NCI-H1105 (cell line): Measurements from ENCODE around the gene N4BP2.
"Not testable (repeated sequence)": the region's sequence is repeated elsewhere in the genome, so short reads cannot be mapped to it uniquely, and the experiment has no call there.

Experiments used
- DNase-seq: peaks from one replicate; lab custom pipeline; 2025; lab: John Stamatoyannopoulos, UW

N4BP2 gene

DNA sequence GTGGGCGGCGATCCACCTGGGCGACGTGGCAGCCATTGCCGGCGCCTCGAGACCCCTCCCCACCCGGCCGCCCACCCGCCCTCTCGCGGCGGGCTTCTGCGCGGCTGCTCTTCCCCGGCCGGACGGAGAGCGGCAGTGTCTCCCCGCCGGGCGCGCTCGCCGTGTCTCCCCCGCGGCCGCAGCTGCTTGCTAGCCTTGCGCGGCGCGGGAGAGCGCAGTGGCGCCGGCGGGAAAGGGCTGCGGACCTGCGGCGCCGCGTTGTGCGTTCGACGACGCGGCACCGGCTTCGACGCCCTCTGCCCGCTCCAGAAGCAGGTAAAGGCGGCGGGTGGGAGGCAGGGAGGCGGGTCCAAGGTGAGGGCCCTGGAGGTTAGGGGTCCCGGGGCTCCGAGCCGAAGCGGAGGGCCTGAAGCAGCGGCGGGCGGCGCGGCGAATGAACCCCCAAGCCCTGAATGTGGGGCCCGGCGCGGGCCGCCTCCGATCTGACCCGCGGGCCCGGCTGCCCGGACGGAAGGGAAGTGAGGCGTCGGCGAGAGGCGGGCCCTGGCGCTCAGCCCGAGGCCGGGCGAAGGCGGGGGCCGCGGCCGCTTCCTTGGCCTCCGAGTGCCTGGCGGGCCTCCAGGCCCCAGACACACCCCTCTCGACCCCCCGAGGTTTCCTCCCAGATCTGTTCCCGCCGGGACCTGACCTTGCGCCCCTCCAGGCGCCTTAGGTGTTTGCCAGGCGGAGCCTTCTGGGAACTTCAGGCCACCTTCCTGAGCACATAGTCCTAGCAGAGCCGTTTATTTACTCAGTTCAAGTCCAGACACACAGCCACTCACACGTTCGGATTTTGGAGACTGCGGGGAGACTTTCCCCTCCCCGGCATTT lies at the start of gene N4BP2:
Gene N4BP2, plus strand, starts transcription at position 135 of the 870 bp plus-strand sequence. CDS start 40,491 bp downstream, outside the sequence.
- peak; percentile 69 for DNase-seq

DNA sequence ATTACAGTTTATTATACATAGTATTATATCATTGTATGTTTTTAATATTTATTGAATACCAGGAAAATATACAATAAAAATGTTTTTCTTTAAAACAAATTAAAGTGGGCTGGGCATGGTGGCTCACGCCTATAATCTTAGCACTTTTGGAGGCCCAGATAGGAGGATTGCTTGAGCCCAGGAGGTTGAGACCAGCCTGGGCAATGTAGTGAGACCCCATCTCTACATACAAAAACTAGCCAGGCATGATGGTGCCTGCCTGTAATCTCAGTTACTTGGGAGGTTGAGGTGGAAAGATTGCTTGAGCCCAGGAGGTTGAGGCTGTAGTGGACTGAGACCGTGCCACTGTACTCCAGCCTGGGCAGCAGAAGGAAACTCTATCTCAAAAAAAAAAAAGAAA lies 40.6 kb upstream of the N4BP2 start:
- no peak for DNase-seq

GRCh38 chr4:40020221-40020620 lies 36.4 kb upstream of the N4BP2 start:
- no peak for DNase-seq

DNA sequence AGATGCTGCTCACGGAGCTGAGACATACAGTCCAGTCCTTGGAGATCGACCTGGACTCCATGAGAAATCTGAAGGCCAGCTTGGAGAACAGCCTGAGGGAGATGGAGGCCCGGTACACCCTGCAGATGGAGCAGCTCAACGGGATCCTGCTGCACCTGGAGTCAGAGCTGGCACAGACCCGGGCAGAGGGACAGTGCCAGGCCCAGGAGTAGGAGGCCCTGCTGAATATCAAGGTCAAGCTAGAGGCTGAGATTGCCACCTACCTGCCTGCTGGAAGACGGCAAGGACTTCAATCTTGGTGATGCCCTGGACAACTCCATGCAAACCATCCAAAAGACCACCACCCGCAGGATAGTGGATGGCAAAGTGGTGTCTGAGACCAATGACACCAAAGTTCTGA lies 35.5 kb upstream of the N4BP2 start:
- DNase-seq, result not testable (repeated sequence)

DNA sequence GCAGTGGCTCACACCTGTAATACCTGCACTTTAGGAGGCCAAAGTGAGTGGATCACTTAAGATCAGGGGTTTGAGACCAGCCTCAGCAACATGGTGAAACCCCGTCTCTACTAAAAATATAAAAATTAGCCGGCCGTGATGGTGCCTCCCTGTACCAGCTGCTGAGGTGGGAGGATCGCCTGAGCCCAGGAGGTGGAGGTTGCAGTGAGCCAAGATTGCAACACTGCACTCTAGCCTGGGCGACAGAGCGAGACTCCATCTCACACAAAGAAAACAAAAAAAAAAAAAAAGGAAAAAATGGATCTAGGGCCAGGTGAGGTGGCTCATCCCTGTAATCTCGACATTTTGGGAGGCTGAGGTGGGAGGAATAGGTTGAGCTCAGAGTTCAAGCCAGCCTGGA lies 32.6 kb upstream of the N4BP2 start:
- not testable (repeated sequence) for DNase-seq

DNA sequence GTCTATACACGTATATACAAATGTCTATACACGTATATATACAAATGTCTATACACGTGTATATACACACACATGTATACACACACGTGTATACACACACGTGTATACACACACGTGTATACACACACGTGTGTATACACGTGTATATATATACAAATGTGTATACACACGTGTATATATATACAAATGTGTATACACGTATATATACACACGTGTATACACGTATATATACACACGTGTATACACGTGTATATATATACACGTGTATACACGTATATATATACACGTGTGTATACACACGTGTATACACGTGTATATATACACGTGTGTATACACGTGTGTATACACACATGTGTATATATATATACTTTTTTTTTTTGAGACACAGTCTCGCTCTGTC lies 23.9 kb upstream of the N4BP2 start:
- DNase-seq, result no peak

DNA sequence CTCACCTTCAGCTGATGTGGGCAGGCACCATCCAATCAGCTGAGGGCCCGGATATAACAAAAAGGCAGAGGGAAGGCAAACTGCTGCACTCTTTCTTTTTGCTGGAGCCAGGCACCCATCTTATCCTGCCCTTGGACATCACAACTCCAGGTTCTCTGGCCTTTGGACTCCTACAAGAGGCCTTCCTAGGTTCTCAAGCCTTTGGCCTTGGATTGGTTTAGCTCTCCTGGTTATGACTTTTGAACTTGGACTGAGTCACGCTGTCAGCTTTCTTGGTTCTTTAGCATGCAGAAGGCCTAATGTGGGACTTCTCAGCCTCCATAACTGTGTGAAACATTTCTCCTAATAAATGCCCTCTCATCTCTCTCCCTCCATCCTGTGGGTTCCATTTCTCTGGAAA lies 23.0 kb upstream of the N4BP2 start:
- DNase-seq, result no peak

GRCh38 chr4:40038977-40039376 lies 17.7 kb upstream of the N4BP2 start:
- DNase-seq, result no peak

GRCh38 chr4:40040908-40041307 lies 15.7 kb upstream of the N4BP2 start:
- DNase-seq, result no peak

GRCh38 chr4:40043786-40044185 lies 12.9 kb upstream of the N4BP2 start:
- DNase-seq, result no peak

DNA sequence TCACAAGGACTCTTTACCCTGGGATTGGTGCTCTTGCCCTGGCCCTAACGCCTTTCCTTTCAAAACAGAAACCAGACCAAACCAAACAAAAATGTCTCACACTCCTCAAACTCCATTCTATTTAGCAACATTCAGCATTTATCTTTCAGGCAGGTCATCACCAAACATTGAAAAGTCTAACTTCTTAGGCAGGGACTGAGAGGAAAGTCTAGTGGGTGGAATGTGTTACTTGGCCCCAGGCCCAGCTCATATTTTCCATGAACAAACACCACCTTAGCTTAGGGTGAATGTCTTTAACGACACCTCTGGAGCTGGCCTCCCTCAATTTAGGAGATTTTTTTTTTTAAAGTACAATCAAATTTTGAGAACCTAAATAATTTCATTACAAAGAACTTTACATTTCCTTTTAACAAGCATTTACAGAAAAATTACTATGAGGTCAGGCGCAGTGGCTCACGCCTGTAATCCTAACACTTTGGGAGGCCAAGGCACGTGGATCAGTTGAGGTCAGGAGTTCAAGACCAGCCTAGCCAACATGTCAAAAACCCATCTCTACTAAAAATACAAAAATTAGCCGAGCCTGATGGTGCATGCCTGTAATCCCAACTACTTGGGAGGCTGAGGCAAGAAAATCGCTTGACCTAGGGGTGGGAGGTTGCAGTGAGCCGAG lies 10.2 kb upstream of the N4BP2 start:
- DNase-seq, result no peak

DNA sequence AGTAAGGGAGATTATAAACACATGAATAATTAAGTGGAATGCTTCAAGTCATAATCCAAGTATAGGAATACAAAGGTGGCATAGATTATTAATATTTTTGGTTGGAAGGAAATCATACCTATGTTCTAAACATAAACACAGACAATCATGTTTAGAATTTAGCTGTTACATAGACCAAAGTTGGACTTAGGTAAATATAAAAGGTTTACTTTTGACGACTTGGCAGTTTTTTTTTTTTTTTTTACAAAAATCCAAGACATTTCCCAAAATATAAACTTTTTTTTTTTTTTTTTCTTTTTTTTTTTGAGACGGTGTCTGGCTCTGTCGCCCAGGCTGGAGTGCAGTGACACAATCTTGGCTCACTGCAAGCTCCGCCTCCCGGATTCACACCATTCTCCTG lies 3.5 kb upstream of the N4BP2 start:
- DNase-seq, result no peak

GRCh38 chr4:40055511-40055862 lies 1.2 kb upstream of the N4BP2 start:
- no peak for DNase-seq

- DNase-seq, result no peak
These were observed 561 bp upstream of the N4BP2 start for GRCh38 chr4:40055863-40056715.

DNA sequence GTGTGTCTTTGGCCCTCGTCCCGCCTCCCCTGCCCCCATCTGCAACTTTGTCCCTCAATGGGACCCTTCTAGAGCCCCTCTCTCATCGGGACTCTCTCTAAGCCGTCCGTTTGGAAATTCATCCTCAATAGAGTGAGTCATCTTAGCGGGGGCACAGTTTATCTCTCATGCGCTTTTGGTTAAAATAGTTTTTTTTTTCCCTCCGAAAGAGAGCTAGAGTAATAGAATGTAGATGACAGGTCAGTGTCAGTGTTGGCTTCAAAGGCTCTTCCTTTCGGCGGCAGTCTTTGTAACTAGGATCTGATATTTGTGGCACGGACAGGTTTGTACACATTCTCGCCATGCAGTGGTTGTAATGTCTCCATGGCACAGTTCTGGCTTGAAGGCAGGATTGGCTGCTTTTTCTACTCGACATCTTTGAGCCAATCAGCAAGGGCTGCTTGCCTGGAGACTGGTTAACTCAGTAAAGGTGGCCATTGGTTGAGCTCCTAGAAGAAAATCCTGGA lies 989 bp downstream of the N4BP2 start:
- DNase-seq, result peak; percentile 80

DNA sequence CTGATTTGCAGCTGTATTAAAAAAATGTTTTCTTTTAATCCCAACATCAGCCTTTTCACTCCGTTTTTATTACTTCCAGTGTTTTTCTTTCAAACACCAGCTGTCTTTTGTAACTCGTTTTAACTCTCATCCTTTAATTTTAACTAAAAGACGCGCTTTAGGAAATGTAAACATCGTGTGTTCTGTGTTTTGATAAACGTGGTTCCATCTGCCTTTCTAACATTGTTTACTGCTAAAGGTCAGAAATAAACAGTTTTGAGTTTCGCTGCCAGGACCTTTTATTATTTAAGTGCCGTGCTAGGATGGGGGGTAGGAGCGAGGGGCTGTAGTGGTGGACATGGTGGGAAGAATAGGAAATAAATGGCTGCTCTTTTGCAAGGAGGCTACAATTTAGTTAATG lies 1.5 kb downstream of the N4BP2 start:
- no peak for DNase-seq

DNA sequence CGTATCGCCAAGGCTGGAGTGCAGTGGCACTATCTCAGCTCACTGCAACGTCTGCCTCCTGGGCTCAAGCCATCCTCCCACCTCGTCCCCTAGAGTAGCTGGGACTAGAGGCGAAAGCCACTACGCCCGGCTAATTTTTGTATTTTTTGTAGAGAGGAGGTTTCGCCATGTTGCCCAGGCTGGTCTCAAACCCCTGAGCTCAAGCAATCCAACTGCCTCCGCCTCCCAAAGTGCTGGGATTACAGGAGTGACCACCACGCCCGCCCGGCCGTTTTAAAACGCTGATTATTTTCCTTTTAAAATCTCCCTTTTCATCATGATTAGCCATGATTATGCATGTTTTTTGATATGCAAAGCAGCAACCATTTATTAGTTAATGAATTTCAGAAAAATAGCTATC lies 2.2 kb downstream of the N4BP2 start:
- DNase-seq, result no peak

- DNase-seq, result no peak
These were observed 2.7 kb downstream of the N4BP2 start for GRCh38 chr4:40059362-40059761.

GRCh38 chr4:40065010-40065409 lies 8.4 kb downstream of the N4BP2 start:
- DNase-seq, result no peak

DNA sequence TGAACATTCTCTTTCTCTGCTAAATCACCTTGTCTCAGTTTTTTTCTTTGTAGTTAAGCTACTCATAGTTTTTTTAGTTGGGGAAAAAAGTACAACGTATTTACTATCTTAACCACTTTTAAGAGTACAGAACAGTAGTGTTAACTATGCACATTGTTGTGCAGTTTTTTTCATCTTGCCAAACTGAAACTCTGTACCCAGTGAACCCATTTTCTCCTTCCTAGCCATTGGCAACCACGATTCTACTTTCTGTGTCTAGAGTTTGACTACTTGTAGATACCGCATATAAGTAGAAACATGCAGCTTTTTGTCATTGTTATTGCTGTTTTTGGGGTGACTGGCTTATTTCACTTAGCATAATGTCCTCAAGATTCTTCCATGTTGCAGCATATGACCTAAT lies 10.0 kb downstream of the N4BP2 start:
- DNase-seq, result no peak

- no peak for DNase-seq
These were observed 13.7 kb downstream of the N4BP2 start for GRCh38 chr4:40070387-40070786.

DNA sequence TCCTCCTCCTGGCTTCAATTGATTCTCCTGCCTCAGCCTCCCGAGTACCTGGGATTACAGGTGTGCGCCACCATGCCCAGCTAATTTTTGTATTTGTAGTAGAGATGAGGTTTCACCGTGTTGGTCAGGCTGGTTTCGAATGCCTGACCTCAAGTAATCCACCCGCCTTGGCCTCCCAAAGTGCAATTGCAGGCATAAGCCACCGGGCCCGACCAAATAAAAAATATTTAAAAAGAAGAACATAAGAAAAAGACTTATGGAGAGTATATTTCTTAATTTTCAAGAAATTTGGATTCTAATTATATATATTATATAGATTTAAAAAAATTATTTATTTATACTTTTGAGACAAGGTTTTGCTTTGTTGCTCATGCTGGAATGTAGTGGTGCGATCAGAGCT lies 29.8 kb downstream of the N4BP2 start:
- no peak for DNase-seq
